SU-DHL-6 (cell line): ENCODE results near the gene DCC.

Experiments used
- H2AFZ ChIP-seq: fragments of 200-600 bp; sonication (generic); 2 replicates; pipeline ENCODE4 v1.6.1; 2014; ENCODE audit warnings: low read depth, mild to moderate bottlenecking, moderate library complexity, mixed read lengths, antibody characterized with exemption, low read length; ENCODE audit not compliant: severe bottlenecking
- H3F3A ChIP-seq: fragments of 200-600 bp; shearing (Covaris generic); 2 replicates; pipeline ENCODE4 v1.6.0; 2016; ENCODE audit warnings: antibody characterized with exemption, mild to moderate bottlenecking; ENCODE audit not compliant: insufficient read depth
- H3K27ac ChIP-seq: fragments of 200-600 bp; sonication (generic); 2 replicates; pipeline ENCODE4 v1.5.1; 2016; ENCODE audit warnings: low read depth, mild to moderate bottlenecking, low read length, moderate library complexity, mixed read lengths
- H3K27me3 ChIP-seq: fragments of 200-600 bp; sonication (generic), shearing (Covaris generic); 2 replicates; pipeline ENCODE4 v1.6.0; 2014; ENCODE audit warnings: mild to moderate bottlenecking, low read length
- H3K36me3 ChIP-seq: fragments of 200-600 bp; sonication (generic); 2 replicates; pipeline ENCODE4 v1.6.1; 2014; ENCODE audit warnings: mild to moderate bottlenecking, low read length, mixed read lengths
- H3K4me2 ChIP-seq: fragments of 300-600, 200-600 bp; shearing (Covaris generic), sonication (generic); 2 replicates; pipeline ENCODE4 v1.6.0; 2014; ENCODE audit warnings: low read length, low read depth, mild to moderate bottlenecking; ENCODE audit not compliant: poor library complexity, severe bottlenecking
- H3K4me3 ChIP-seq: fragments of 200-600 bp; sonication (generic); 2 replicates; pipeline ENCODE4 v1.5.1; 2014; ENCODE audit warnings: antibody characterized with exemption, low read length, mild to moderate bottlenecking, mixed read lengths; ENCODE audit not compliant: insufficient read depth, poor library complexity, severe bottlenecking
- H3K79me2 ChIP-seq: fragments of 200-600 bp; sonication (generic); 2 replicates; pipeline ENCODE4 v1.6.1; 2014; ENCODE audit warnings: mild to moderate bottlenecking, low read length, moderate library complexity; ENCODE audit not compliant: insufficient read depth
- H3K9ac ChIP-seq: fragments of 200-600 bp; sonication (generic); 2 replicates; pipeline ENCODE4 v1.7.0; 2014; ENCODE audit warnings: mild to moderate bottlenecking, low read length
- H3K9me2 ChIP-seq: fragments of 200-600 bp; sonication (generic); replicated peaks from 2 replicates; pipeline ENCODE4 v1.6.1; 2014; ENCODE audit warnings: low read length; ENCODE audit not compliant: insufficient read depth
- H3K9me3 ChIP-seq: fragments of 200-600 bp; sonication (generic); 2 replicates; pipeline ENCODE4 v1.6.1; 2014; ENCODE audit warnings: low read length, mixed read lengths; ENCODE audit not compliant: insufficient read depth
- H4K20me1 ChIP-seq: fragments of 200-600 bp; sonication (generic); 2 replicates; pipeline ENCODE4 v1.6.1; 2014; ENCODE audit warnings: low read depth, mild to moderate bottlenecking, antibody characterized with exemption, low read length, moderate library complexity, mixed read lengths
- CTCF ChIP-seq: fragments of 200-600 bp; sonication (generic); IDR thresholded peaks from one replicate; pipeline ENCODE4 v1.5.1; 2017; ENCODE audit warnings: antibody characterized with exemption, mild to moderate bottlenecking, low read length, moderate library complexity; ENCODE audit not compliant: insufficient read depth, poor library complexity, severe bottlenecking
- EZH2phosphoT487 ChIP-seq: fragments of 200-600 bp; sonication (generic), shearing (Covaris generic); conservative IDR thresholded peaks from 2 replicates; pipeline ENCODE4 v1.6.1; 2018; ENCODE audit warnings: mild to moderate bottlenecking, antibody characterized with exemption, low read length, moderate library complexity, mixed read lengths

DCC gene

GRCh38 chr18:52667463-52668065 is 327.6 kb downstream of the DCC start:
- Histone ChIP-seq H3K27me3 (no peaks in the 10 kb centered on the region), H3K79me2 (no peaks in the 10 kb centered on the region), H3F3A (no peaks in the 10 kb centered on the region), H3K9ac (no peak overlapping the region), H4K20me1 (no peaks in the 10 kb centered on the region), H3K27ac (no peak overlapping the region), H3K4me3 (no peak overlapping the region), H3K9me3 (no peaks in the 10 kb centered on the region), H2AFZ (no peak overlapping the region), H3K4me2 (no peak overlapping the region), H3K9me2 (no peaks in the 10 kb centered on the region), H3K36me3 (no peaks in the 10 kb centered on the region)
- no peak for TF ChIP-seq EZH2phosphoT487
- TF ChIP-seq CTCF, result no peak

GRCh38 chr18:52670896-52671295 is 330.9 kb downstream of the DCC start:
- H3K36me3 ChIP-seq, result no peaks in the 10 kb centered on the region
- H3K4me2 ChIP-seq, result no peak overlapping the region
- no peaks in the 10 kb centered on the region for H3K27me3 ChIP-seq
- H2AFZ ChIP-seq, result no peak overlapping the region
- no peak overlapping the region for H3K9ac ChIP-seq
- H3K79me2 ChIP-seq, result no peaks in the 10 kb centered on the region
- no peaks in the 10 kb centered on the region for H4K20me1 ChIP-seq
- H3F3A ChIP-seq, result no peaks in the 10 kb centered on the region
- no peak for TF ChIP-seq CTCF
- no peak overlapping the region for H3K27ac ChIP-seq
- H3K4me3 ChIP-seq, result no peak overlapping the region
- no peaks in the 10 kb centered on the region for H3K9me2 ChIP-seq
- no peaks in the 10 kb centered on the region for H3K9me3 ChIP-seq

- no peak overlapping the region for H3K9ac ChIP-seq
- TF ChIP-seq EZH2phosphoT487, result no peak
- no peak for TF ChIP-seq CTCF
- no peak overlapping the region for H3K27ac ChIP-seq
- no peaks in the 10 kb centered on the region for H3K79me2 ChIP-seq
- H2AFZ ChIP-seq, result no peak overlapping the region
- no peaks in the 10 kb centered on the region for H4K20me1 ChIP-seq
- no peaks in the 10 kb centered on the region for H3K36me3 ChIP-seq
- no peaks in the 10 kb centered on the region for H3F3A ChIP-seq
- no peaks in the 10 kb centered on the region for H3K9me3 ChIP-seq
- no peak overlapping the region for H3K4me3 ChIP-seq
- H3K4me2 ChIP-seq, result no peak overlapping the region
- H3K9me2 ChIP-seq, result no peaks in the 10 kb centered on the region
- H3K27me3 ChIP-seq, result no peaks in the 10 kb centered on the region
Measured at GRCh38 chr18:52678034-52678433, 338.0 kb downstream of the DCC start.
